ENCODE measurements around the gene CABYR. TPM values are rescaled to one million over a fixed set of nuclear protein-coding genes. Genes with fewer than 3 reads are reported as not detected.

Gene CABYR
- total and polyA plus RNA-seq, 2 donors (not counting 1 experiment from before 2014, with no cell fraction given): 1.7 to 4.4 TPM

GRCh38 chr18:24198461-24198860 is 59.6 kb downstream of the CABYR start:
- H3K4me3 ChIP-seq (ENCODE audit: control extremely low read depth in 1 of 5, extremely low read depth in 1 of 5, insufficient read depth in 1 of 5, low read depth in 2 of 5, low read length in 4 of 5): no peak overlapping the region
- Mint-ChIP-seq H3K4me3 (no peak overlapping the region), H3K27me3 (peaks cover 6% of the 10 kb centered on the region), H3K4me1 (no peaks in the 10 kb centered on the region), H3K9me3 (ENCODE audit: insufficient read depth) (no peaks in the 10 kb centered on the region), H3K27ac (no peak overlapping the region)
- POLR2A ChIA-PET: no interaction called here
- H2AFZ ChIP-seq (ENCODE audit: insufficient read depth, low read depth, low read length, poor library complexity, severe bottlenecking): no peak overlapping the region
- no peaks in the 10 kb centered on the region for H3K79me2 ChIP-seq (ENCODE audit: control insufficient read depth, insufficient read depth, low read length)
- no peaks in the 10 kb centered on the region for H3K4me1 ChIP-seq (ENCODE audit: control insufficient read depth in 2 of 2, insufficient read depth in 2 of 2, low read length in 2 of 2)
- no peak for DNase-seq
- no peak overlapping the region for H3K4me2 ChIP-seq (replicated peaks; ENCODE audit: low read depth, low read length, poor library complexity, severe bottlenecking)
- CTCF ChIA-PET: interaction anchor here (0.8 kb wide), 1 partner anchor 22 kb away, joined by 3 read pairs; no protein-coding TSS in a partner anchor
- intact Hi-C loops (cut with micrococcal nuclease): no loop called here
- WGBS (ENCODE audit: insufficient coverage): 97% methylated on average over 9 of the region's 9 CpGs
- H3K36me3 ChIP-seq (replicated peaks in 1 of 2; ENCODE audit: control extremely low read depth in 1 of 2, control insufficient read depth in 1 of 2, extremely low read depth in 1 of 2, insufficient read depth in 2 of 2, low read length in 1 of 2): no peaks in the 10 kb centered on the region
- no peak overlapping the region for H3K9ac ChIP-seq (ENCODE audit: low read length)
- H3K27ac ChIP-seq (ENCODE audit: low read length in 2 of 2): no peak overlapping the region
- peaks cover 0 to under 1% (median 0%) of the 10 kb centered on the region in 4 experiments for H3K27me3 ChIP-seq (replicated peaks in 1 of 4; ENCODE audit: control extremely low read depth in 1 of 4, control insufficient read depth in 3 of 4, insufficient read depth in 4 of 4, low read length in 3 of 4)
- TF ChIP-seq CTCF (IDR thresholded peaks at IDR 0.05) (no peak), EZH2 (IDR thresholded peaks at IDR 0.05; ENCODE audit: borderline replicate concordance, insufficient read depth, low read depth, low read length, poor library complexity, severe bottlenecking) (no peak)
- no peaks in the 10 kb centered on the region for H3K9me3 ChIP-seq (ENCODE audit: control extremely low read depth in 1 of 3, control insufficient read depth in 2 of 3, insufficient read depth in 1 of 3, low read length in 2 of 3)
- H4K20me1 ChIP-seq (ENCODE audit: control insufficient read depth, insufficient read depth, low read length, poor library complexity, severe bottlenecking): no peaks in the 10 kb centered on the region
- no peak for ATAC-seq (ENCODE audit: low read depth)

GRCh38 chr18:24199372-24199962 is 60.6 kb downstream of the CABYR start:
- no peak overlapping the region for H3K4me2 ChIP-seq (replicated peaks; ENCODE audit: low read depth, low read length, poor library complexity, severe bottlenecking)
- H3K27me3 ChIP-seq (replicated peaks in 1 of 4; ENCODE audit: control extremely low read depth in 1 of 4, control insufficient read depth in 3 of 4, insufficient read depth in 4 of 4, low read length in 3 of 4): peaks cover 0 to 2% (median 0%) of the 10 kb centered on the region in 4 experiments
- ATAC-seq (ENCODE audit: low read depth) (no peak), DNase-seq (no peak)
- CTCF ChIA-PET: interaction anchor here (0.8 kb wide), 1 partner anchor 23 kb away, joined by 3 read pairs; no protein-coding TSS in a partner anchor
- Mint-ChIP-seq H3K27ac (no peak overlapping the region), H3K4me3 (no peak overlapping the region), H3K9me3 (ENCODE audit: insufficient read depth) (no peaks in the 10 kb centered on the region), H3K4me1 (no peaks in the 10 kb centered on the region), H3K27me3 (peaks cover 3% of the 10 kb centered on the region)
- no peaks in the 10 kb centered on the region for H4K20me1 ChIP-seq (ENCODE audit: control insufficient read depth, insufficient read depth, low read length, poor library complexity, severe bottlenecking)
- H2AFZ ChIP-seq (ENCODE audit: insufficient read depth, low read depth, low read length, poor library complexity, severe bottlenecking): no peak overlapping the region
- no peaks in the 10 kb centered on the region for H3K79me2 ChIP-seq (ENCODE audit: control insufficient read depth, insufficient read depth, low read length)
- no peak overlapping the region for H3K9ac ChIP-seq (ENCODE audit: low read length)
- intact Hi-C loops (cut with micrococcal nuclease): no loop called here
- POLR2A ChIA-PET: no interaction called here
- H3K27ac ChIP-seq (ENCODE audit: low read length in 2 of 2): no peak overlapping the region
- H3K9me3 ChIP-seq (ENCODE audit: control extremely low read depth in 1 of 3, control insufficient read depth in 2 of 3, insufficient read depth in 1 of 3, low read length in 2 of 3): no peaks in the 10 kb centered on the region
- no peaks in the 10 kb centered on the region for H3K4me1 ChIP-seq (ENCODE audit: control insufficient read depth in 2 of 2, insufficient read depth in 2 of 2, low read length in 2 of 2)
- TF ChIP-seq CTCF (IDR thresholded peaks at IDR 0.05): no peak
- no peak for TF ChIP-seq EZH2 (IDR thresholded peaks at IDR 0.05; ENCODE audit: borderline replicate concordance, insufficient read depth, low read depth, low read length, poor library complexity, severe bottlenecking)
- WGBS (ENCODE audit: insufficient coverage): 67% methylated on average over 1 of the region's 5 CpGs
- no peaks in the 10 kb centered on the region for H3K36me3 ChIP-seq (replicated peaks in 1 of 2; ENCODE audit: control extremely low read depth in 1 of 2, control insufficient read depth in 1 of 2, extremely low read depth in 1 of 2, insufficient read depth in 2 of 2, low read length in 1 of 2)
- no peak overlapping the region for H3K4me3 ChIP-seq (ENCODE audit: control extremely low read depth in 1 of 5, extremely low read depth in 1 of 5, insufficient read depth in 1 of 5, low read depth in 2 of 5, low read length in 4 of 5)
